ENCODE results near the gene TEKT1. TPM values are rescaled to one million over a fixed set of nuclear protein-coding genes. Genes with fewer than 3 reads are reported as not detected.
"Not testable (repeated sequence)": the region's sequence is repeated elsewhere in the genome, so short reads cannot be mapped to it uniquely, and the experiment has no call there.

The TEKT1 gene
- not detected in 2 replicates for total RNA-seq (2014; rRNA removed; shearing (Covaris generic); ENCODE audit: low replicate concordance)

DNA sequence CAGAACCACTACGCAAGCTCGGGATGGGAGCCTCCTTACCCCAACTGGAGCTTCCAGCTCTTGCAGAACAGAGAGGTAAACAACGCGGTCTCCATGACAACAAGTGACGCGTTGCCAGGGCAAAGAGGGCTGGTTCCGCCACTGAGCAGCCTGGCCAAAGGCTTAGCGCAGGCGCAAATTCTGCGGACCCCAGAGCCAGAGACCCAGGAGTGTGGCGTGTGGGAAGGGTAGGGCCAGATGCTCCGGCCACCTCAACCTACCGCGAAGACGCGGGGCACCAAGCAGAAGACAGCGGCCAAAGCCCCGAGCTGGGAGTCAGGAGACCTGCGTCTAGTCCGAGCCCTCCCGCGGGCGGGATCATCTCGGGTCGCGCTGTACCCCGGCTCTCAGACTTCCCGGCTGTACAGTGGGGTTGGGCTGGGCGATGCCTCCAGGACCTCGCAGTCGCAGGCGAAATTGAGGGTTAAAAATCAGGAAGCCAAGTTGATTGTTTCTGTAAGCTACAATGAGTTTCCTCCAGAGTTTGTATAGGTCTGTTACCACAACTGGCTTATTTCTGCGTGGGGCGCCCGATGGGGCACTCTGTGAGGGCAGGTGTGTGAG lies at the start of gene TEKT1:
Gene TEKT1 (minus strand): TSS at position 69 of the 603 bp plus-strand sequence. CDS start 1,353 bp downstream, outside the sequence.
- no peak for DNase-seq (ENCODE audit: low read depth)
- in situ Hi-C loops (cut with HindIII; ENCODE audit: low pct_unique_long_range_greater_than_20kb, low sequenced_read_pairs) = no loop called here

GRCh38 chr17:6879221-6879975 lies 47.9 kb upstream of the TEKT1 start:
- in situ Hi-C loops (cut with HindIII; ENCODE audit: low pct_unique_long_range_greater_than_20kb, low sequenced_read_pairs) = not testable (repeated sequence)

GRCh38 chr17:6875276-6875675 lies 43.7 kb upstream of the TEKT1 start:
- in situ Hi-C loops (cut with HindIII; ENCODE audit: low pct_unique_long_range_greater_than_20kb, low sequenced_read_pairs); DNase-seq (ENCODE audit: low read depth): not testable (repeated sequence)

More at GRCh38 chr17:6879221-6879975, 47.9 kb upstream of the TEKT1 start:
- not testable (repeated sequence) for DNase-seq (ENCODE audit: low read depth)

DNA sequence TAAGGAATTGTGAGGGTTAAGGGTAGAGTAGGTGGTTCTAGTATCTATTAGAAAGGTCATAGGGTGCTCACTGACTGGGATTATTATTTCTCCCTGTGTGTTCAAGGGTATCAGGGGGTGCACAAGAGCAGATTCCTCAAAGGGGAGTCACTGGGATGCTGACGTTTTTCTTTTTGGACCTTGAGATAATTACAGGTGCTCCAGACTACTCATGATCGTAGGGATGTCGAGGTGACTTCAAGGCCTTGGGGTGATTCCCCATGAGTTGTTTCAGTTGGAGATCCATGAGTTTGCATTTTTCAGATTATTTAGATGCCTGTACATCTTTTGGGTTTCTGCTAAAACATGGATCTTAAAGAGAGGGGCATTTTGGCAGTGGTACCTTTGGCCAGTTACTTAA lies 41.4 kb upstream of the TEKT1 start:
- in situ Hi-C loops (cut with HindIII; ENCODE audit: low pct_unique_long_range_greater_than_20kb, low sequenced_read_pairs) = no loop called here
- DNase-seq (ENCODE audit: low read depth) = no peak

DNA sequence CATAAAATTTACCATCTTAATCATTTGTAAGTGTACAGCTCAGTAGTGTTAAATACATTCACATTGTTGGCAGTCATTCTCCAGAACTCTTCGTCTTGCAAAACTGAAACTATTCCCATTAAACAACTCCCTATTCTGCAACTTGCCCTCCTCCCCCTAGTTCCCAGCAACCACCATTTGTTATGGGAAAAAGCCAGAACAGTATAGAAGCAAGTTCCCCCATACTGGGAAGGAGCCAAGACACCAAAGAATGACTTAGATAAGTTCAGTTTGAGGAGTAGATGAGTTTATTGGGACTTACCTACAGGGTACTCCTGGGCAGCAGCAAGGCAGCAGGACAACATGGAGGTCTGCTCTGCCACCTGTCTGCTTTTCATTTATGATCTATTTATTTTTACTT lies 39.3 kb upstream of the TEKT1 start:
- no peak for DNase-seq (ENCODE audit: low read depth)
- in situ Hi-C loops (cut with HindIII; ENCODE audit: low pct_unique_long_range_greater_than_20kb, low sequenced_read_pairs) = no loop called here

DNA sequence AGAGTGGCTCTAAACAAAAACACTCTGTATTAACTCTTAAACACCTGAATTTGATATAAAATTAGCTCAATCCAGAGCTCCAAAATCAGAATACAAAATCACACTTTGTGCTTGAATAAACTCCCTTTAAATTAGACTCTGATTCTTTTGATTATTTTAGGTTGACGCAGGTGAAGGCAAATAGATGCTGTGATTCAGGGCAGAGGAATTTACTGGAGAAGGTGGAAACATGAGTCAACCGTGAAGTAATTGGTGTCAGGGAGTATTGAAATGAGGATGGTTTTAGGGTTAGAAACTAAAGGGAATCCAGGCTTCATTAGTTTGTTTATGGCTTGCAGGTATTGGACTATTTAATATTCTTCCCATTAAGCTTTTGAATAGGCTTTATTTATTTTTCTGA lies 37.1 kb upstream of the TEKT1 start:
- in situ Hi-C loops (cut with HindIII; ENCODE audit: low pct_unique_long_range_greater_than_20kb, low sequenced_read_pairs) = no loop called here
- peak; percentile 41 for DNase-seq (ENCODE audit: low read depth)

GRCh38 chr17:6867849-6868248 lies 36.3 kb upstream of the TEKT1 start:
- in situ Hi-C loops (cut with HindIII; ENCODE audit: low pct_unique_long_range_greater_than_20kb, low sequenced_read_pairs) = no loop called here
- DNase-seq (ENCODE audit: low read depth) = no peak

DNA sequence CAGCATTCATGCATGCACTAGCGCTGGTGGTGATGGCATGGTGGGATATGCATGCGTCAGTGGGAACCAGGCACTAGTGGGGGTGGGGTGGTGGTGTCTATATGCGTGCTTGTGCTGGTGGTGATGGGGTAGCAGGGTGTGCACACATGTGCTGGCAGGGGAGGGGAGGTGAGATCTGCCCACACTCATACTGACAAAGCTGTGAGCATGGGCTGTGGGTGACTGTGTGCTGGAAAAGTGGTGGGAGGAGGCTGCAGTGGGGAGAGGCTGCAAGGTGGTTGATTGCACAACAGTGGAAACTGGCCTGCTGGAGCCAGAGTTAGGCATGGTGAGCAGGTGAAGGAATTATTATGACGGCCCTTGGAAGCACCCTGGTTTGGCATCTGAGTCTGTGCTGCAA lies 31.3 kb upstream of the TEKT1 start:
- in situ Hi-C loops (cut with HindIII; ENCODE audit: low pct_unique_long_range_greater_than_20kb, low sequenced_read_pairs) = no loop called here
- no peak for DNase-seq (ENCODE audit: low read depth)

- DNase-seq (ENCODE audit: low read depth) = no peak
- in situ Hi-C loops (cut with HindIII; ENCODE audit: low pct_unique_long_range_greater_than_20kb, low sequenced_read_pairs) = no loop called here
Observed at GRCh38 chr17:6862122-6862521, 30.6 kb upstream of the TEKT1 start.

GRCh38 chr17:6857904-6858303 lies 26.4 kb upstream of the TEKT1 start:
- in situ Hi-C loops (cut with HindIII; ENCODE audit: low pct_unique_long_range_greater_than_20kb, low sequenced_read_pairs) = no loop called here
- DNase-seq (ENCODE audit: low read depth) = no peak

DNA sequence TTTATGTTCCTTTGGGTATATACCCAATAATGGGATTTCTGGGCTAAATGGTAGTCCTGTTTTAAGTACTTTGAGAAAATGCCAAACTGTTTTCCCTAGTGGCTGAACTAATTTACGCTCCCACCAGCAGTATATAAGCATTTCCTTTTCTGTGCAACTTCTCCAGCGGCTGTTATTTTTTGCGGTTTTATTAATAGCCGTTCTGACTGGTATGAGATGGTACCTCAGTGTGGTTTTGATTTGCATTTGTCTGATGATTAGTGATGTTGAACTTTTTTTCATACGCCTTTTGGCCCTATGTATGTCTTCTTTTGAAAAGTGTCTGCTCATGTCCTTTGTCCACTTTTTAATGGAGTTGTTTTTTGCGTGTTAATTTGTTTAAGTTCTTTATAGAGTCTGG lies 25.8 kb upstream of the TEKT1 start:
- DNase-seq (ENCODE audit: low read depth) = no peak
- in situ Hi-C loops (cut with HindIII; ENCODE audit: low pct_unique_long_range_greater_than_20kb, low sequenced_read_pairs) = no loop called here

GRCh38 chr17:6856051-6856450 lies 24.5 kb upstream of the TEKT1 start:
- no peak for DNase-seq (ENCODE audit: low read depth)
- in situ Hi-C loops (cut with HindIII; ENCODE audit: low pct_unique_long_range_greater_than_20kb, low sequenced_read_pairs) = no loop called here

DNA sequence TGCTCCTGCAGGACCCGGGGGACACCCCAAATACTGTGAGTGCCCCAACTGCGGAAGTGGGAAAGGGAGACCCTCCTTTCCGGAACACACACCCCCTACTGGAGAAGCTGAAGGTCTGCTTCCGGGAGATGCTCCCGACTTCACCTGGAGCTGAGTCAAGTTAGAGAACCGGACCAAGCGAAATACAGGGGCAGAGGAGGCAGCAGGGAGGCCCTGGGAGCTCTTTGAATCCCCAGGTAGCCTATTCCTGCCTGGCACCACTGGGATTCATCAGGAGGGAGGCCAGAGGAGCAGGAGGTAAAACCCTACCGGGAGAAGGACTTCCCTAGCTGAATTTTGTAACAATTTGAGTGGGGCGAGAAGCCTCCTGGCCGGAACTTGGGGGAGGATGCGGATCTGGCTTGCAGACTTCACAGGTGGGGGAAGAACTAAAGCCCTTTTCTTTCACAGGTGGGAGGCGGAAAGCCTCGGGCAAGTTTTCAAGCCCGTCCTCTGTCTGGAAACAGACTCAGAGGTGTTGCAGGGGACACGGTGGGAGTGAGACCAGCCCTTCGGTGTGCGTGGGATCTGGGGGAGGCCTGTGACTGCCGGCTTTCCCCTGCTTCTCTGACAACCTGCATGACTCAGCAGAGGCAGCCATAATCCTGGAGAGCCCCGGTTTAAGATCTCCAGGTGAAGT lies 22.4 kb upstream of the TEKT1 start:
- peak; percentile 16 for DNase-seq (ENCODE audit: low read depth)
- in situ Hi-C loops (cut with HindIII; ENCODE audit: low pct_unique_long_range_greater_than_20kb, low sequenced_read_pairs) = no loop called here

DNA sequence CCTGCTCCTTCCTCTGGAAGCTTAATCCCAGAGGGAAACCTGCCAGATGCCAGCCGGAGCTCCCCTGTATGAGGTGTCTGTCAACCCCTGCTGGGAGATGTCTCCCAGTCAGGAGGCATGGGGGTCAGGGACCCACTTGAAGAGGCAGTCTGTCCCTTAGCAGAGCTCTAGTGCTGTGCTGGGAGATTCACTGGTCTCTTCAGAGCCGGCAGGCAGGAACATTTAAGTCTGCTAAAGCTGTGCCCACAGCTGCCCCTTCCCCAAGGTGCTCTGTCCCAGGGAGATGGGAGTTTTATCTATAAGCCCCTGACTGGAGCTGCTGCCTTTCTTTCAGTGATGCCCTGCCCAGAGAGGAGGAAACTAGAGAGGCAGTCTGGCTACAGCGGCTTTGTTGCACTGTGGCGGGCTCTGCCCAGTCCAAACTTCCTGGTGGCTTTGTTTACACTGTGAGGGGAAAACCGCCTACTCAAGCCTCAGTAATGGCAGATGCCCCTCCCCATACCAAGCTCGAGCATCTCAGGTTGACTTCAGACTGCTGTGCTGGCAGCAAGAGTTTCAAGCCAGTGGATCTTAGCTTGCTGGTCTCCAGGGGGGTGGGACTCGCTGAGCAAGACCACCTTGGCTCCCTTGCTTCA lies 17.1 kb upstream of the TEKT1 start:
- DNase-seq (ENCODE audit: low read depth); in situ Hi-C loops (cut with HindIII; ENCODE audit: low pct_unique_long_range_greater_than_20kb, low sequenced_read_pairs): not testable (repeated sequence)

DNA sequence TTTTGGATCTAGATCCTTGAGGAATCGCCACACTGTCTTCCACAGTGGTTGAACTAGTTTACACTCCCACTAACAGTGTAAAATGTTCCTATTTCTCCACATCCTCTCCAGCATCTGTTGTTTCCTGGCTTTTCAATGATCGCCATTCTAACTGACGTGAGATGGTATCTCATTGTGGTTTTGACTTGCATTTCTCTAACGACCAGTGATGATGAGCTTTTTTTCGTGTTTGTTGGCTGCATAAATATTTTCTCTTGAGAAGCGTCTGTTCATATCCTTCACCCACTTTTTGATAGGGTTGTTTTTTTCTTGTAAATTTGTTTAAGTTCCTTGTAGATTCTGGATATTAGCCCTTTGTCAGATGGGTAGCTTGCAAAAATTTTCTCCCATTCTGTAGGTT lies 14.6 kb upstream of the TEKT1 start:
- in situ Hi-C loops (cut with HindIII; ENCODE audit: low pct_unique_long_range_greater_than_20kb, low sequenced_read_pairs); DNase-seq (ENCODE audit: low read depth): not testable (repeated sequence)

DNA sequence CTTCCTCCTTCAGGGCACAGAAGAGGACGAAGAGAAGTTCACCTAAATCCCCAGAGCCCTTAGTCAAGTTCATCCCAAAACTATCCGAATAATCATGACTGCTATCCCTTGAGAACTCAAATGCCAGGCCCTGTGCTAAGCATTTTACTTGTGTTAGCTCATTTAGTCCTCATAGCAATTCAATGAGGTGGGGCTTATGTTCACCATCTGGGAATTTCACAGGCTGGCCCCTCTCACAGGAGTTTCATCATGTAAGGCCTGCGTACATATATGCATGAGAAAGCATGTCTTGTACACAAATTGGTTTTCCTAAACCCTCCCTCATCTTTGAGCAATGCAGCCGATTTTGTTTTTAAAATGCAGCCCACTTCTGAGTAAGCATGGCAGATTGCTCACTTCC lies 12.9 kb upstream of the TEKT1 start:
- in situ Hi-C loops (cut with HindIII; ENCODE audit: low pct_unique_long_range_greater_than_20kb, low sequenced_read_pairs); DNase-seq (ENCODE audit: low read depth): not testable (repeated sequence)

DNA sequence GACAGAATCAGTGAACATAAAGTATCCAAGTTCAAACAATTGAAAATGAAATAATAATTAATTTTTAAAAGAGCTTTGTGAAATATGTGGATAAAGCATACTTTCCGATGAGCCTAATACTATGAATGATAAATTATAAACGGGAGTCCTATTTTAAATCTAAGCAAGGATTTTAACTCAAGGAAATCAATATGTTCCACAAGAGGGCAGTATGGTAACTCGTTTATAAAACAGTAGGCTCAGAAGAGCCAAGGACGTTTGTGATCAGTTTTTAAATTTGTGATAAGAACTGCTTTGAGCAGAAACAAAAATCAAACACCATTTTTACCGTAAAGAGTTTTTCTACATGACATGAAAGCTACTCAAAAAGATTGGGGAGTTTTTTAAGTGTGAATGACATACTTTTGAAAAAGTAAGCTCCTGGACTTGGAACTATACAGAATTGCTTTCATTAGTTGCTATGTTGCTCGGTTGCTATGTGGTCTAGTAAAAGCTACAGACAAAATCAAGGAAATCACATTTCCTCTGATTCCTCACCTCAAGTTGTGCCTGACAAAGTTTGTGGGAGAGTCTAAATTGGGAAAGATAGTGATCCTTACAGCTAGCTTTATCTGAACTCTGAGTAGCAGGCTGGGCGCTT lies 11.8 kb upstream of the TEKT1 start:
- in situ Hi-C loops (cut with HindIII; ENCODE audit: low pct_unique_long_range_greater_than_20kb, low sequenced_read_pairs) = no loop called here
- peak; percentile 18 for DNase-seq (ENCODE audit: low read depth)

GRCh38 chr17:6841769-6842168 lies 10.2 kb upstream of the TEKT1 start:
- in situ Hi-C loops (cut with HindIII; ENCODE audit: low pct_unique_long_range_greater_than_20kb, low sequenced_read_pairs); DNase-seq (ENCODE audit: low read depth): not testable (repeated sequence)
